Fibroblast of pulmonary artery (primary cell): Measurements from ENCODE around the gene FSTL5.

Experiments used
- DNase-seq: peaks from one replicate; pipeline ENCODE4 v3.0.0-alpha.2; 2010; ENCODE audit warnings: low read depth
- H3K4me3 ChIP-seq: replicated peaks from 2 replicates; pipeline ENCODE4 v1.5.1; 2011; ENCODE audit warnings: low read depth, mild to moderate bottlenecking, control low read depth, low read length, moderate library complexity
- TF ChIP-seq, protein P1 (sequence below): IDR thresholded peaks from 2 replicates; pipeline ENCODE4 v1.5.1; 2011; ENCODE audit warnings: mild to moderate bottlenecking, control low read depth, low read length, inconsistent platforms; ENCODE audit errors: missing control alignments

FSTL5 gene

GRCh38 chr4:161822174-161822573 is 341.6 kb downstream of the FSTL5 start:
- DNase-seq = no peak
- H3K4me3 ChIP-seq = no peak overlapping the region
- TF ChIP-seq, protein P1, sequence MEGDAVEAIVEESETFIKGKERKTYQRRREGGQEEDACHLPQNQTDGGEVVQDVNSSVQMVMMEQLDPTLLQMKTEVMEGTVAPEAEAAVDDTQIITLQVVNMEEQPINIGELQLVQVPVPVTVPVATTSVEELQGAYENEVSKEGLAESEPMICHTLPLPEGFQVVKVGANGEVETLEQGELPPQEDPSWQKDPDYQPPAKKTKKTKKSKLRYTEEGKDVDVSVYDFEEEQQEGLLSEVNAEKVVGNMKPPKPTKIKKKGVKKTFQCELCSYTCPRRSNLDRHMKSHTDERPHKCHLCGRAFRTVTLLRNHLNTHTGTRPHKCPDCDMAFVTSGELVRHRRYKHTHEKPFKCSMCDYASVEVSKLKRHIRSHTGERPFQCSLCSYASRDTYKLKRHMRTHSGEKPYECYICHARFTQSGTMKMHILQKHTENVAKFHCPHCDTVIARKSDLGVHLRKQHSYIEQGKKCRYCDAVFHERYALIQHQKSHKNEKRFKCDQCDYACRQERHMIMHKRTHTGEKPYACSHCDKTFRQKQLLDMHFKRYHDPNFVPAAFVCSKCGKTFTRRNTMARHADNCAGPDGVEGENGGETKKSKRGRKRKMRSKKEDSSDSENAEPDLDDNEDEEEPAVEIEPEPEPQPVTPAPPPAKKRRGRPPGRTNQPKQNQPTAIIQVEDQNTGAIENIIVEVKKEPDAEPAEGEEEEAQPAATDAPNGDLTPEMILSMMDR = no peak

DNA sequence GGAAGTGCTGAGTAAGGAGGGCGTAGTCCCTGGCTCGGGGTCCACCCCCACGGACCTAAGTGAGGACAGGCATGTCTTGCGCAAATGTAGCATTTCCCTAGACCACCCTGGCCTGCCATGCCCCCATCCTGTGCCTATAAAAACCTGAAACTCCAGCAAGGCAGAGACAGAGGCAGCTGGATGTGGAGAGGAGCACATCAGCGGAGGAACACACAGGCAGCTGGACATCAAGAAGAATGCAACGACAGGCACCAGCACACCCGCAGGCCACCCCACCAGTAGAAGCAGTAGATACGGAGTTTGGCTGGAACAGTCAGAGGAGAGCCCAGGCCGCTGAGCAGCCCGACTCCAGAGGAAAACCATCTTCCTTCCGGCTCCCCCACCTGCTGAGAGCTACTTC is 345.9 kb downstream of the FSTL5 start:
- TF ChIP-seq, protein P1 = no peak
- no peak for DNase-seq
- H3K4me3 ChIP-seq = no peak overlapping the region

DNA sequence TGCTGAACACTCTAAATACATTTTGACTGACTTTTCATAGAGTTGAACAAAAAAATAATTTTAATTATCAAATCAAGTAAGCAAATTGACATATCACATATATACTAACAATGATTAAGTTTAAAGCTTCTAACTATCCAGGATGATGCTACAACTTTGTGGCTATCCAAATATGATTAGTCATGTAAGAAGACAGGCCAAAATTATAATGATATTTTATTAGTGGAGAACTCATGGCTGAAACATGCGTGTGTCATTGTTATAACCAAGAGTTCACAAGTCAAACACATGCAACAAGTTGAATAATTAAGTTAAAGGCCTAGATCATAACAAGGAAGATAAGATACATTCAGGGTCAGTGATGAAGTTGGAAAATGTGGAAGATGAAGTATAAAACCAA is 346.8 kb downstream of the FSTL5 start:
- DNase-seq = no peak
- TF ChIP-seq, protein P1 = no peak
- no peak overlapping the region for H3K4me3 ChIP-seq

GRCh38 chr4:161815841-161816240 is 348.0 kb downstream of the FSTL5 start:
- TF ChIP-seq, protein P1 = no peak
- H3K4me3 ChIP-seq = no peak overlapping the region
- DNase-seq = no peak

DNA sequence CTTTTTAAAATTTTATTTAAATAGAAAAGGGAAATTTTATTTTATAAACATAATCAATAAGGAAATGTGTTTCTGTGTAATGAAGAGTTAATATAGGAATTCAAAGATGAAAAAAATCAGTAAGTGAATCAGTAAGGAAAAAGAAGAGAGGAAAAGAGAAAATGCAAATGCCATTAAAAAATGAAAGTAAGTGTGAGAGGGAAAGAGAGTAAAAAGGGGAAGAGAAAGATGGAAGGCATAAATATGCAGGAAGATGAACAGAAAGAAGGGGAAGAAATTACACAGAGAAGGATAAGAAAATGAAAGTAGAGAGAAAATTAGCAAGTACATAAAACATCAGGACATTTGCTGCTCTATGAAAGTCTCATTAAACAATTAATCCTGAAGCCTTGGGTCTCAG is 349.9 kb downstream of the FSTL5 start:
- H3K4me3 ChIP-seq = no peak overlapping the region
- DNase-seq = no peak
- TF ChIP-seq, protein P1 = no peak

DNA sequence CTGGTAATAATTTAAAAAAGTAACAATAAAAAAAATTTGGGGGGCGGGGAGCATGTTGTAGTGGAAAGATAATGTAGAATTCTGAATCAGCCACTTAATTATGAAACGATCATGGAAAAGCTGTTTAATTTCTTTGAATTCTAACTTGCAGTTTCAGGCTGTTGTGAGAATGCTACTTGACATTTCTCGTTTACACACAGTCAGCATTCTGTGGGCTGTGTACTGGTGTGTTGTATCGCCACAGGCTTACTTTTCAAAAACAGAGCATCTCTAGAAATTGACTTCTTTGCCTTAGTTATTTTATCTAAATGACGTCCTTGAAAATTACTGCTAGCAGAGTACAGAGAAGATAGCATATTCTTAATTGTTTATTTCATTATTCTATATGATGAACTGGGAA is 350.4 kb downstream of the FSTL5 start:
- TF ChIP-seq, protein P1 = no peak
- DNase-seq = no peak
- H3K4me3 ChIP-seq = no peak overlapping the region

GRCh38 chr4:161803171-161803570 is 360.6 kb downstream of the FSTL5 start:
- no peak overlapping the region for H3K4me3 ChIP-seq
- DNase-seq = no peak
- TF ChIP-seq, protein P1 = no peak
